Nephron (organoid): ENCODE results near the gene LRRTM4.
"Not testable (repeated sequence)": the region's sequence is repeated elsewhere in the genome, so short reads cannot be mapped to it uniquely, and the experiment has no call there.

Source experiments
- H3K27ac Mint-ChIP-seq, 3 experiments: 2 replicates each; pipeline ENCODE4 v1.8.0; 2020; ENCODE audit warnings: mixed read lengths in 3 of 3, mild to moderate bottlenecking in 2 of 3, moderate library complexity in 1 of 3
- H3K27me3 Mint-ChIP-seq: 2 replicates; pipeline ENCODE4 v1.8.0; 2021; ENCODE audit warnings: low read depth, mild to moderate bottlenecking, moderate library complexity, mixed read lengths
- H3K36me3 Mint-ChIP-seq: 2 replicates; pipeline ENCODE4 v1.8.0; 2020; ENCODE audit warnings: low read depth, mixed read lengths
- H3K4me1 Mint-ChIP-seq: 2 replicates; pipeline ENCODE4 v1.8.0; 2020; ENCODE audit warnings: mixed read lengths
- H3K4me3 Mint-ChIP-seq, 3 experiments: 2 replicates each; pipeline ENCODE4 v1.8.0; 2020; ENCODE audit warnings: mild to moderate bottlenecking in 3 of 3, mixed read lengths in 3 of 3, moderate library complexity in 2 of 3
- H3K9me3 Mint-ChIP-seq: 2 replicates; pipeline ENCODE4 v1.8.0; 2020; ENCODE audit warnings: mixed read lengths
- CTCF ChIP-seq, 3 experiments: fragments of 200-600 bp; sonication (generic); IDR thresholded peaks; one replicate each; pipeline ENCODE4 v1.5.0; 2021; ENCODE audit warnings: antibody characterized with exemption in 3 of 3; ENCODE audit not compliant: unreplicated experiment in 3 of 3

The LRRTM4 gene

GRCh38 chr2:77102927-77103326, 419.2 kb downstream of the LRRTM4 start:
- Mint-ChIP-seq H3K4me1 (no peaks in the 10 kb centered on the region), H3K27ac (no peak overlapping the region), H3K36me3 (no peaks in the 10 kb centered on the region), H3K9me3 (peaks cover 1% of the 10 kb centered on the region), H3K4me3 (no peak overlapping the region), H3K27me3 (no peaks in the 10 kb centered on the region)
- no peak for TF ChIP-seq CTCF (IDR thresholded peaks at IDR 0.05; ENCODE audit: unreplicated experiment in 3 of 3)

- H3K4me1 Mint-ChIP-seq, result no peaks in the 10 kb centered on the region
- no peaks in the 10 kb centered on the region for H3K36me3 Mint-ChIP-seq
- H3K27me3 Mint-ChIP-seq, result no peaks in the 10 kb centered on the region
- TF ChIP-seq CTCF (IDR thresholded peaks at IDR 0.05; ENCODE audit: unreplicated experiment in 3 of 3), result no peak
- no peak overlapping the region for H3K27ac Mint-ChIP-seq
- H3K9me3 Mint-ChIP-seq, result no peaks in the 10 kb centered on the region
- no peak overlapping the region for H3K4me3 Mint-ChIP-seq
These were observed 420.3 kb downstream of the LRRTM4 start for GRCh38 chr2:77101796-77102452.

GRCh38 chr2:77099961-77100360, 422.2 kb downstream of the LRRTM4 start:
- Mint-ChIP-seq H3K27ac (no peak overlapping the region), H3K4me1 (no peaks in the 10 kb centered on the region), H3K9me3 (no peaks in the 10 kb centered on the region), H3K36me3 (no peaks in the 10 kb centered on the region), H3K4me3 (no peak overlapping the region), H3K27me3 (no peaks in the 10 kb centered on the region)
- no peak for TF ChIP-seq CTCF (IDR thresholded peaks at IDR 0.05; ENCODE audit: unreplicated experiment in 3 of 3)

DNA sequence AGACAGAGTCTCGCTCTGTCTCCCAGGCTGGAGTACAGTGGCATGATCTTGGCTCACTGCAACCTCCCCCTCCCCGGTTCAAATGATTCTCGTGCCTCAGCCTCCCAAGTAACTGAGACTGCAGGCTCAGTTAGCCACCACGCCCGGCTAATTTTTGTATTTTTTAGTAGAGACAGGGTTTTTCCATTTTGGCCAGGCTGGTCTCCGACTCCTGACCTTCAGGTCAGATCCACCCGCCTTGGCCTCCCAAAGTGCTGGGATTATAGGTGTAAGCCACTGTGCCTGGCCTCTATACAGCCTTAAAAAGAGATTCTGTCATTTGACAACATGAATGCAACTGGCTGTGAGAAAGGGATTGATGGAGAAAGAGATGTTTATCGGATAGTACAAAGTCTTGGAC, 426.7 kb downstream of the LRRTM4 start:
- H3K36me3 Mint-ChIP-seq, H3K9me3 Mint-ChIP-seq, H3K27ac Mint-ChIP-seq, H3K4me3 Mint-ChIP-seq, H3K4me1 Mint-ChIP-seq: not testable (repeated sequence)
- H3K27me3 Mint-ChIP-seq, result peaks cover 19% of the 10 kb centered on the region

DNA sequence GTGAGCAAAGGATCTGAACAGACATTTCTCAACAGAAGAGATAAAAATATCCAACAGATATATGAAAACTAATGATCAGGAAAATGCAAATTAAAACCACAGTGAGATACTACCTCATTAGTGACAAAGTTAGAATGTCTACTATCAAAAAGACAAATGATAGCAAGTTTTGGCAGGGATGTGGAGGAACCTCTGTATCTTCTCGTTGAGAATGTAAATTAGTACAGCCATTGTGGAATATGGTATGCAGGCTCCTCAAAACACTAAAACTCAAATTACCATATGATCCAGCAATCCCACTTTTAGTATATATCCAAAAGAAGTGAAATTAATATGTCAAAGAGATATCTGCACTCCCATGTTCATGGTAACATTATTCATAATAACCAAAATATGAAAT, 427.1 kb downstream of the LRRTM4 start:
- Mint-ChIP-seq H3K27ac (no peak overlapping the region), H3K27me3 (peaks cover 23% of the 10 kb centered on the region), H3K4me3 (no peak overlapping the region), H3K4me1 (no peaks in the 10 kb centered on the region), H3K9me3 (peaks cover 3% of the 10 kb centered on the region), H3K36me3 (no peaks in the 10 kb centered on the region)
- no peak for TF ChIP-seq CTCF (IDR thresholded peaks at IDR 0.05; ENCODE audit: unreplicated experiment in 3 of 3)

DNA sequence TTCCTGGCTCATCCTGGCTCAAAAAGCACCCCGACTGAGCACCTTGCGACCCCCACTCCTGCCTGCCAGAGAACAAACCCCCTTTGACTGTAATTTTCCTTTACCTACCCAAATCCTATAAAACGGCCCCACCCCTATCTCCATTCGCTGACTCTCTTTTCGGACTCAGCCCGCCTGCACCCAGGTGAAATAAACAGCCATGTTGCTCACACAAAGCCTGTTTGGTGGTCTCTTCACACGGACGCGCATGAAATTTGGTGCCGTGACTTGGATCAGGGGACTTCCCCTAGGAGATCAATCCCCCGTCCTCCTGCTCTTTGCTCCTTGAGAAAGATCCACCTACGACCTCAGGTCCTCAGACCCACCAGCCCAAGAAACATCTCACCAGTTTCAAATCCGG, 433.8 kb downstream of the LRRTM4 start:
- not testable (repeated sequence) for H3K36me3 Mint-ChIP-seq, H3K27ac Mint-ChIP-seq, H3K9me3 Mint-ChIP-seq, H3K4me1 Mint-ChIP-seq
- Mint-ChIP-seq H3K27me3 (peaks cover 52% of the 10 kb centered on the region), H3K4me3 (peak overlapping the region; percentile 34 to 64 (median 46))

GRCh38 chr2:77087987-77088414, 434.2 kb downstream of the LRRTM4 start:
- no peaks in the 10 kb centered on the region for H3K36me3 Mint-ChIP-seq
- no peaks in the 10 kb centered on the region for H3K4me1 Mint-ChIP-seq
- H3K27me3 Mint-ChIP-seq, result peaks cover 52% of the 10 kb centered on the region
- peak overlapping the region in 1 of 3 experiments; percentile 46 for H3K4me3 Mint-ChIP-seq
- H3K9me3 Mint-ChIP-seq, result peaks cover 3% of the 10 kb centered on the region
- TF ChIP-seq CTCF (IDR thresholded peaks at IDR 0.05; ENCODE audit: unreplicated experiment in 3 of 3), result no peak
- no peak overlapping the region for H3K27ac Mint-ChIP-seq
